ENCODE results near the gene TMEM19.

- TF ChIP-seq CTCF (IDR thresholded peaks at IDR 0.05) (no peak), POLR2A (IDR thresholded peaks at IDR 0.05) (no peak)
These were observed 8.4 kb downstream of the TMEM19 start for GRCh38 chr12:71694099-71694820.
